Esophagus mucosa (tissue), 1 donor: Measurements from ENCODE around the gene ATP2B1. TPM values are rescaled to one million over a fixed set of nuclear protein-coding genes. Genes with fewer than 3 reads are reported as not detected.

Experiments
- ATAC-seq: fragments of 200-7000 bp; cut with Tn5 transposase; one replicate; pipeline ENCODE4 v1.9.1; 2020
- total RNA-seq: library from RNA; stranded (reverse); gene quantifications from one replicate; pipeline ENCODE4 v1.2.4, GENCODE V29; 2023
- donor health status: DM: yes; HTN: yes; CAD: no.

ATP2B1 gene
- total RNA-seq, 1 donor from 2014 or later: 13.9 TPM

DNA sequence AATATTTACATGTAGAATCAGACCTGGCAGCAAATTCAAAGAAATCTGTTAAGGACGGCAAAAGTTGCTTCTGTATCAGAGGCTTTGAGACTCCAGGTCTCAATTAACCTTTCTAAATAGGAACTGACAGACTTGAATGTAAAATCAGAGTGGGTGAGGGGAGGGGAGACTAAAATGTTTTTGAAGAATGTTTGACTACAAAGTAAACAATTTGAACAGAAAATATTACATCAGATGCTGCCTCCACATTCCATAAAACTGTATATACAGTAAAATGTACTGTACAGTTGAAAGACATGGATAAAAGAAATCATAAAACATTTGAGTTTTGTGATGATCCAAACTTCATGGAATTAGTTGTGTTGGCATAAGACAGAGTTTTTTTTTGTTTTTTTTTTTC lies 133.3 kb downstream of the ATP2B1 start:
- no peak for ATAC-seq

DNA sequence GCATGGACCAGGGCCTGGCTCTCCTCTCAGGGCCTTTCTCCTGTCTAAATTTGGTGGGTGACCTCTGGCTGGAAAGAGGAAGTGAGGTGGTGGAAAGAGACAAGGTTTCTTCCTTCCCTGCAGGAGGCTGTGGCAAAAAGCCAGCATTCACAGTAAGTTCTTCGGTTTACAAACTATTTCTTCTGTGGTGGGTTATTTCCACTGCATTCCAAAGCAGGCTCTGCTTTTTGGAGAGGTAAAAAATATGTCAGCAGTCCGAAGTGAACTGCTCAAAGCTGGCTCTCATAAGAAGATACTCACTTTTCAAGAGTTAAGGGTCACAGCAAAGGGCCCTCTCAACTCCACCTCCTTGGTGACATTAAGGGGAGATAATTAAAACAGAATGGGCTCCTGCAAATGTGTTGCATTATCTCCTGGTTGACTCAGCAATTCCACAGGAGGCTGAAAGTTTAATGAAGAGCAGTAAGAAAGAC lies 133.9 kb downstream of the ATP2B1 start:
- ATAC-seq: no peak

DNA sequence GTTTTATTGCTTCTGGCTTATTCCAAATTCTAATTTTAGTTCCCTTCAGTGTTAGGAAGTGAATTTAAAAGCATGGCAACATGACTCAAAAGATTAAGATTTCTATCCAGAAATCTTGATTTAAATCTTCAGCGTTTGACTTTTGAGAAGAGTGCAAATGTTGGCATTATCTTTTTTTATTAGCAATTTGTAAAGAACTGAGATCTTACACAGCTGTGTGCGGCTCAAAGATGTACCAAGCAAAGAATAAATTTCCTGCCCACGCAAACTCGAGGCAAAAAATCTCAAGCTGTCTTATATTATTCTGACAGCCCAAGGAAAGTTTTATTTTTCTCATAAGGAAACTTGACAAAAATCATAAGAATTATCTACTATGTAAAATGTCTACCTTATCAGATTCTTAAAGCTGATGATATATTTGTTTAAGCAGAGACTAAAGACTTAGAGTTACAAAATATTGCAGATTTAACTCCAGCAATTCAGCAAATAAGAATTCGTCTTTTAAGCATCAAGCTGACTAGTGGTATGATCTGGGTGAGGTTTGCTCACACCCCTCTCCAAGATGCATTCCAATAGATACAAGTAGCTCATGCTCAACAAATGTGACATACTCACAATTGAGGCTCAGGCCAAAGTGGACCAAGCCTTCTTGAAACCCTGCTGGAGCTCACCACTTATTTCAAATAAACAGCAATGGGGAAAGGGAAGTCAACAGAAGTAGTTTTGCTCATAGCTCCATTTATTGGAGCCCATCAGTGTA lies 135.4 kb downstream of the ATP2B1 start:
- ATAC-seq: no peak

DNA sequence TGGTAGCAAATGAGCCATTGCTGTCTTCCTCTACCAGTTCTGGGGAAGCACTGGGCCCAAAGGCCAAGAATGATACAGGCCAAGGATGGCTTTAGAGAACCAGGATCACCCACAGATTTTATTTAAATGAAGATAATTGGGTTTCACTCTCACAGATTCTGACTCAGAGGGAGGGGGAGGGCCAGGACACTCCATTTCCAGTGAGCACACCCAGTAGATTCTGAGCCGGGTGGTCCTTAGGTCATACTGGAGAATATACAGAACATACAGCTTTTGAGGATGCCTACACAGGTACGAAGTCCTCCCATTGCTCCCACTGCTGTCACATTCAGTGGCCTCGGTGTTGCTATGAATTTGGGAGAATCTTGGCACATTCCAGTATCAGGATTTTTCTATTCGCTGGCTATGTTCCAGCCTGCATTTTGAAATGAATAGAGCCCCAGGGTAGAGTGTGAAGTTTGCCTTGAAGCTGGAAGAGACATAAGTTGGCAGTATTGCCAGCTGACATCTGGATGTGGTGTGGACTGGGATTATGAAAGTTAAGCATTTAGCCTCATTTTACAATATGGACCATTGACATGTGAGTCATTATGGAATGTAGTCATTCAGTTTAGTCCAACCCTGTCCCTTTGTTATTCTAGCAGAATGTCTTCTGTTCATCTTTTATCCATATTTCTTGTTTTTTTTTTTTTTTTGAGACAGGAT lies 137.0 kb downstream of the ATP2B1 start:
- no peak for ATAC-seq

DNA sequence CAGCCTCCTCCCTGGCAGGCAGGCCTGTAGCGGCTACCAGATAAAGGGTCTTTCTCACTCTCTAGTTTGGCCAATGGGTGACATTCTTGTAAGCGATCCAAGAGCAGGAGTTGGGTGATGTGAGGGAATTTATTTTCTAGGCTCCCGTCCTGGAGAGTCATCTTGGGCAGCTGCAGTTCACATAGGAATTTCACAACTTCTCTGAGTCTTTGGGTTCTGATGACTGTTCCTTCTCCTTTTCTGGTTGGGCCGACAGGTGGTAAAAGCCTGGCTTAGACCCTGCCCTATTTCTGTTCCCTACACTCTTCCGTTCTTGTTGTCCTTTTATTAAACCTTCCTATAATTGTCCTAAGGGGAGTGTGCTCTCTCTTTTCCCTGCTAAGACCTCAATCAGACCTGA lies 140.2 kb downstream of the ATP2B1 start:
- peak; percentile 39 for ATAC-seq

DNA sequence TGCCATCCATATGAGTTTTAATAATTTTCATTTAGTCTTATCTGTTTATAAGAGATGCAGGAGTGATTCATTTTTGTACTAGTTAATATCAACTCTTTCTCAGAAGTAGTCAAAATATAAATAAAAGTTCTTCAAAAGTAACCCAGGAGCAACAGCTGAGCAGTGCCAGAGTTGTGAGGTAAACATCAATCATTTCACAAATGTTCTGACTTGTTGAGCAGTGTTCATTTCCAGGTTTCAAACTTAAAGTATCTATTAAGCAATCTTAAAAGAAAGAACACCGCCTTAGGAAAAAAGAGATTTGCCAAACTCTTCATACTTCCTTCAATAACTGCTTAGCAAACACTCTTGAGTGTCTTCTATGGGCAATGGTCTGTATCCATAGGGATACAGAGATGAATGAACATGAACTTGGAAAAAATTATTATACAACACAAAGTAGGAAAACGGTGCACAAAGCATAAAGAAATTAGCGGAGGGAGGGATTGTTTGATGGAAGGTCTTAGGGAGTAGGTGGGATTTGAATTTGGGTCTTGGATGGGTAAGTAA lies 140.9 kb downstream of the ATP2B1 start:
- ATAC-seq: peak; percentile 60

DNA sequence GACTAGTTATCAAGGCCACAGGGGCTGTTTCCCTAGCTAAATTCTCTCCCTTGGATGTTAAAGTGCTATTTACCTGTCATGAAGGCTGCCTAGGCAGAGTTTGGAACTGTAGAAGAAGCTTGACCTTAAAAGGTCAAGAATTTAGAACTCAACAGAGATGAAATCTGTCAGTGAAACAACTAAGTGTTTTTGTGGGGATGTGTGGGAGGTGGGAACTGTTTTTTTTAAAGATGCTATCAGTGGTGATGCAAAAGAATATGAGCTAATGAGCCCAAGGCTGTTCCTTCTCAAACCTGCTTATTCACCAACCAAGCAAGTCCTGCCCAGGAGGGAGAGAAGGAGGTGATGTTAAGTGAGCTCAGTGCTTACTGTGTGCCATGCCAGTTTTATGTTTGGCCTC lies 142.0 kb downstream of the ATP2B1 start:
- peak; percentile 73 for ATAC-seq

DNA sequence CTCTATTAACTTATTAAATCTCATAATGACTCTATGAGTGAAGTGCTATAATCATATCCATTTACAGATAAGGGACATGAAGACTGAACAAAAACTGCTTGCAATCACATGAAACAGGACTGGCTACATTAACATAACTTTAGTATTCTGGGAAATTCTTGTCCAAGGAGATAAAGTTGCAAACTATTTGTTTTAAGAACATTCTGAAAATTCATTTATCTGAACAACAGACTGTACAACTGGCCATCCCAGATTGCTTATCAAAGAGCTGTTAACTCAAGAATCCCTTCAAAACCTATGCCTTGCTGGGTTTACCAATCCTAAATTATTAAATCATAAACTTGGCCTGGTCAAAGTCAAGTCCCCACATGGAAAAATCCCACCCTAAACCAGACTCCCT lies 143.6 kb downstream of the ATP2B1 start:
- ATAC-seq: no peak

DNA sequence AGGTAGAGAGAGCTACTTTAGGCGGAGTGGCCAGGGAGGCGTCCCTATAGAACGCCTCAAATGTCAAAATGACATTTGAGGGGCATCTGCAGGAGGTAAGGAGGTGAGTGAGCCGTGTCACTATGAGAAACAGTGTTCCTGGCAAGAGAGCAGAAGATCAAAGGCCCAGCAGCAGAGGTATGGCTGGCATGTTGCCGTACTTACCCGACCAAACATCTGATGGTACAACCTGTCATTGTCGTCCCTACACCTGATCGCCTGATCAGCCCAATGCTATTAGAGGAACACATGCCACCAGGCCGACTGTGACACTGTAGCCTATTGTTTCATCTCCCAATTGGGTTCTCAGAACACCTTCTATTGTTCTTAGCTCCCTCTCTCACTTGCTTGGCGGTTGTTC lies 148.9 kb downstream of the ATP2B1 start:
- ATAC-seq: no peak

DNA sequence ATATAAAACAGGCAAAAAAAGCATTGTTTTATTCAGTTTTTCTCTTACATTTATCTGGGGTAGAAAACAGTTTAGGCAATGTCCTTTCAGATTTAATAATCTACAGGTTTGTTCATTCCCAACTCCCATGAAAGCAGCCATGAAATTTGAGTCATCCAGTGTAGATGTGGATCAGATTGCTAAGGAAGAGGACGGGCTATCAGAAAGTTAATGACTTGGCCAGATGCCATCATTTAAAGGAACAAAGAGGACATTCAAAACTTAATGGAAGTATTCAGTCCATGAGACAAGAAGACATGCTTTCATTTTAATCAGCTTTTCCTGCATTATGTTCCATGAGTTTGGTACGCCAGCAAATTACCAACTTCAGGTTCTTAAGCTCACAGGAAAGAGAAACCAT lies 151.7 kb downstream of the ATP2B1 start:
- ATAC-seq: no peak

DNA sequence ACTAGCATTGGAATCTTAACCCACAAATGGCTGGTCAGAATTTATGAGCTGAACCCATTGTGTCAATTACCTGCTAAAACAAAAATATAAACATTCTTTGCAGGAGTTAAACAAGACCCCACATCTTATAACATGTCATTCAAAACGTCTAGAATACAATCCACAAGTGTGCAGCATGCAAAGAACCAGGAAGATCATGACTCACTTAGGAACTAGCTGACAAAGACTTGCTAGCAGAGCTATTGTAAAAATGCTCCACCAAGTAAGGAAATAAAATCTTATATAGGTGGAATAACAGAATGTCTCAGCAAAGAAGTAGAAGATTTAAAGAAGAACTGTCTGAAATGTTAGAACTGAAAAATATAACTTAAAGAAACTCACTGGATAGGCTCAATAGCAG lies 156.3 kb downstream of the ATP2B1 start:
- ATAC-seq: no peak

DNA sequence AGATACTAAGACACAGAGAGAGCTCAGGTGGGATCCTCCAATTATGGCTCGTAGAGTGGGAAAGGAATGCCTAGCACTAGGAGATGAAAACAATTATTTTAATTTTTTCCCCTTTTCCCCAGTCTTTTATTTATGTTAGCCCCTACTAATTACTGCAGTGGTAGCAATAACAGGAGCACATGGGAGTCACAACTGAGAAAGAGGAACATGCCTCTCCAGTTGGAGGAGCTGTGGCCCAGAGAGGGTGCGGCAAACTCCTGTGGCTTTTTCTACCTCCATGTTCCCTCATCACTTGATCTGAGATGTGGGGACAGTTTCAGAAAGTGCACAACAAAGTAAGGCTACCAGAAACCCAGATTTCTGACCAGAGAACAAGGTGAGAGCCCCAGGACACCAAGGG lies 156.9 kb downstream of the ATP2B1 start:
- no peak for ATAC-seq

DNA sequence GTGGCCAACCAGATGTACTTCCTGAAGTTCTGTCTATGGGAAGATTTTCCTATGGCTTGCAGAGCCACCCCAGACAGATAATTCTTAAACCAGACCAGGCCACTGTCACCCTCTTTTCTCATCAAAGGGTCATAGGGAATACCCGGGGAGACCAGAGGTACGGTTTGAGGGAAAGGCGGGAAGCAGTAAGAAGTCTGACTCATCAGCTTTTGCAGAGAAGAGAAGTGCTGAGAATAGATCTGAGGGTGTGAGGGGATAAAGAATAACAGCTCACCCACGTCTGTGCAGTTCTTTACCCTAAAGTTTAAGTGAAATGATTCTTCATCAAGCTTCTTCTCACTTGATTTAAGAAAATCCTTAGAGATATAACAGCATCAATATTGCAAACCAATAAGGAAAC lies 161.5 kb downstream of the ATP2B1 start:
- ATAC-seq: no peak

DNA sequence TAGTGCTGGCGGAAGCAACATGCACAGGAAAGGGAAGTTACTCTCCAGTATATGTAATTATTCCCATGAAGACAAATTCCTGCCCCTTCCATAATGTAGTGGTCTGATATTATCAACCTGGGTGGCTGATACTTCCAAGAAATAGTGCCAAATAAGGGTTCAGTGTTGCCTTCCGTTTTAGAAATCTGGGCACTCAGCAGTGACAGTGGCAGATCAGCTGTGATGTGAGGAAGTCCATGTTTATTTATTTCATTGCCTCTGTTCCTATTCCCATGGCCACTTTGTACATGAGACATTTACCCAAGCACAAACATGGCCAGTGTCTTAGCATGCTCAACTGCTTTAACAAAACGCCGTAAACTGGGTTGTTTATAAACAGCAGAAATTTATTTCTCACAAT lies 162.5 kb downstream of the ATP2B1 start:
- no peak for ATAC-seq

DNA sequence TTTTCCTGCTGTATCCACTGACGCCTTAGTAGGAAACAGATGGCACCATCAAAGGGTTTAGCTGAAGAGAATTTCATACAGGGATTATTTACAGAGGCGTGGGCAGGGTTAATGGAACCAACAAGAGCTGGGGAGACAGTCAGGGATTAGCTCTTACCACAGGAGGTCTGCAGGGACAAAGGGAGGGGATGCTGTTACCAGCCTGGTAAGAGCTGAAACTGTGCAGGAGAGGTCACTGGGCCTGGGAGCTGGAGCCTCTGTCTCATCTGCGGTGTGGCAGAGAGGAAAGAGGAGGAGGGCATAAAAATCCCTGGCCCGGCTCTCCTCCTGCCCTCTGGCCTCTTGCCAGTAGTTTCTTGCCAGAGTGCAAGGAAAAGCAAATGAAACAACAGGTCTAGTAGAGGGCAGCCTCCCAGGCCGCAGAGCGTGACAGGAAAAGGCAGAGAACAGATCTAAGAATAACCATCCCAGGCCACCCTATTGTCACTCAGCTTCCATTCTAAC lies 163.9 kb downstream of the ATP2B1 start:
- peak; percentile 25 for ATAC-seq

DNA sequence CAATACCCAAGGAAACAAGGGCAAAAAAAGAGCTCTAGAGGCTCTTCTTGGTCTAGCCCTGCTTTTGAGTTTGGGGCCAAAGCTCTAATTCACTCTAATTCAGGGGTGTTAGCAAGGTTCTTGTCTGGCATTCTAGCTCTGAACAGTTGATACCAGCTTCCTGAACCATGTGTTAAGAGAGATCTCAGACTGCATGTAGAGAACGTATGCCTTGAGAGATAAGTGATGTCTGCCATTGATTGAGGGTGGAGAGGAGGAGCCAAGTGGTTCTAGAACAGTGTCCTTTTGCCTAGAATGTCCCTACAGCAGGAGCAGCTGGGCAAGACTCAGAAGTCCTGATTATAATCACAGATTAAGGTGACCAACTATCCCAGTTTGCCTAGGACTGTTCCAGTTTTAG lies 164.6 kb downstream of the ATP2B1 start:
- no peak for ATAC-seq

DNA sequence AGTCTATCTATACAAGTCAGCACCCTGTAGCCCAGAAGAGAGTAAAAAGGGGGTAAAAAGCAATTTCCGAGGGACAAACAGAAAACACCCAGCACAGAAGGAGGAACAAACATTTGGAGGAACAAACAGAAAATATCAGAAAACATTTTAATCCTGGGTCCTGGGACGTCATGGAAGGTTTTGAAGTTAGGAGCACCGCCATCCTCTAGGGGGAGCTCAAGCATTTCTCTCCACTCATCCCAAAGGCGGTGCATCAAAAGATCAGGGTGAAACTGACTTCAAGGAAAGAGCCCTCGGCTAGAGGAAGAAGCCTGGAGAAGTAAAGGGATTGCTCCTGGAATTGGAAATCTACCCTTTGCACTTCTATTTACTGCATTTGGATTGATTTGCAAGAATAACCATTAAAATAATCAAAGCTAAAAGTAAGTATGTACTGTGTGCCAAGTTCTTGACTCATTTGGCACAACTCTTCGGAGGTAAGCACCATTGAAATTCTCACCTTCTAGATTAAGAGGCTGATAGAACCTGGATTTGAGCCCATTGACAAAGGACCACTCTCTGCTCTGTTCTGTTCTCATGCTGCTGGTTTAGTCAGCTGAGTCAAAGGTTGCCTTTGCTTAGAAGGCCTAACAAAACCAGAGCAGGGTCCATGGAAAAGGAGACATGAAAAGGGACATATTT lies 165.6 kb downstream of the ATP2B1 start:
- peak; percentile 83 for ATAC-seq

DNA sequence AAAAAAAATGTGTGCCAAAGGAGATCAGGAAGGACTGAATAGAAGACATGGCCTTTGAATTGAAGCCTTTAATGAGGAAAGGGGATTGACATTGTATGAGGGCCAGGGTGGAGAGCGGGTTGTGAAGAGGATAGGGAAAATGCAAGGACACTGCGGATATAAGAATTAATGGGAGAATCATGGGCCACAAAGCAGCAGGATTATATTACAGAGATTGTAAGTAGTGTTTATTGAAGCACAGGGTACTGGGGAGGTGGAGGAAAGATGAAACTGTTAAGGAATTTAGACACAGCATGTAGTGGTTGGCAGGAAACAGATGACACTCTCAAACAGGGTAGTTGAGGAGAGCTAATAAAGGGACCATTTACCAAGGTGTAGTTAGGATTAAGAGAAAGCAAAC lies 166.4 kb downstream of the ATP2B1 start:
- ATAC-seq: no peak

DNA sequence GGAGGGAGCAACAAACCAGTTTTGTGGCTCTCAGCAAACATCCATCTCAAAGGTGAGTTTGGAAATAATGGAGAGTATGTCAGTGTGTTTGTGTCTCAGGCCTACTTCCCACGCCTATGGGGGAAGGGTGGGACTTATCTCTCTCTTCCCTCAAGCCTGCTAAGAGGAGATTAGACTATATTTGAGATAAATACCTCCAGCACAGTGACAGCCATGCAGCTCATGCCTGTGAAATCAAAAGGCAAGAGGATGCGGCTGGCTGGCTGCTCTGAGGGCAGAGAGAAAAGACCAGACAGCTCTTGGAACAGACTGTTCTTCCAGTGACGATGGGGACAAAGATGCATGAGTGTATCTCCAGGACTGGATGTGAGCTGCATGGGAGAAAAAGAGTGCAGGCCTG lies 168.1 kb downstream of the ATP2B1 start:
- no peak for ATAC-seq

DNA sequence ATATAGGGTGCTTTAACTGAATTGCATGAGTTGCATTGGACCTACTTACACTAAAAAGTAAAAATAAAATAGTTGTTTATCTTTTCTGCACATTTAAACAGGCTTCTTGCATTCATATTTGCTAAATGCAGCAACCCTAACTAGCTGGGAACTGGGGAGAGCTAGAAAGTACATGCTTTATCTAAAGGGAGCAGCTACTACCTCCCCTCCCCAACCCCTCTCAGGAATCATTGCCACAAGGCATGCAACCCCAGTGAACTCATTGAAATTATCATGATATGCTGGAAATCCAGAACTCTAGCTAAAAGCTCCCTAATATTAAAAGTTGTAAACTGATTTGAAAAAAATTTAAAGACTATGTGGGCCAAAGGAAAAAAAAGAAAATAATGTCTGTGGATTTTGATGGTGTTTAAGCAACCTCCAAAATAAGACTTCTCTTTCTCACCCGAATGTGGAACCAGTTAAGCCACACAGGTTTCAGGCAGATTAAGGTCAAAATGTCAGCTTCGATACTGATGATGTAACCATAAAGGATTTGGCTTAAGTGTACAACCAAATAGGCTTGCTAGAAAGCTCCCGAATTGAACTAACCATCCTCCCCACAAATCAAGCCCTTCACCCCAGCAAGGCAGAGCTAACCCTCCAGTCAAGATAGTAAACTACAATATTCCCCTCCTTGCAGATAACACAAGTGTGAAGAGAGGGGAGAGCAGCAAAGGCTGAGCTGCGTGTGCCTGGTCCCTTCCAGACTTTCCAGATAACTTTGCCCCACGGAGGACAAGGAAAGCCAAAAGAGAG lies 169.0 kb downstream of the ATP2B1 start:
- no peak for ATAC-seq

DNA sequence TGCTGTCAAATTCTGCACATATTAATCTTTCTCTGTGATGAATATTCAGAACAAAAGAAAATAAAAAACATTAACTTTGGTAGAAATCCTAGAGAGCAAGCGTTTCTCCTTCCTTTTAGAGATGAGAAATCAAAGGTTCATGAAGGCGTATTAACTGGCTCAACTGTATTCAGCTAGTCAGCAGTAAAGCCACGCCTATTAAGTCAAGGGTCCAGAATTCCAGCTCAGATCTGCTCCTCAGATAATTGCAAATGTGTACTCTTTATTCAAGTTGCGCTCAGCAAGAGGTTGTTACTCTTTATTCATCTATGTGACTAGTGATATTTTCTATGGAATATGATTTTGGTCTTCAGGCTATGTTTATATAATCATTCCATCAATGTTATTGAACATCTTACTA lies 169.7 kb downstream of the ATP2B1 start:
- ATAC-seq: no peak
